LNCaP clone FGC (cell line): Measurements from ENCODE around the gene AMN.

ENCODE experiments used
- DNase-seq: peaks from one replicate; pipeline ENCODE4 v3.0.0-alpha.2; 2011; ENCODE audit warnings: low read depth
- H3K4me3 ChIP-seq: 2 replicates; pipeline ENCODE4 v1.5.1; 2011; ENCODE audit warnings: mild to moderate bottlenecking, low read depth, low read length, control low read depth
- CTCF ChIP-seq: IDR thresholded peaks from 2 replicates; pipeline ENCODE4 v1.5.1; 2012; ENCODE audit warnings: mild to moderate bottlenecking; ENCODE audit not compliant: control insufficient read depth, insufficient read depth; ENCODE audit errors: extremely low read depth

The AMN gene

DNA sequence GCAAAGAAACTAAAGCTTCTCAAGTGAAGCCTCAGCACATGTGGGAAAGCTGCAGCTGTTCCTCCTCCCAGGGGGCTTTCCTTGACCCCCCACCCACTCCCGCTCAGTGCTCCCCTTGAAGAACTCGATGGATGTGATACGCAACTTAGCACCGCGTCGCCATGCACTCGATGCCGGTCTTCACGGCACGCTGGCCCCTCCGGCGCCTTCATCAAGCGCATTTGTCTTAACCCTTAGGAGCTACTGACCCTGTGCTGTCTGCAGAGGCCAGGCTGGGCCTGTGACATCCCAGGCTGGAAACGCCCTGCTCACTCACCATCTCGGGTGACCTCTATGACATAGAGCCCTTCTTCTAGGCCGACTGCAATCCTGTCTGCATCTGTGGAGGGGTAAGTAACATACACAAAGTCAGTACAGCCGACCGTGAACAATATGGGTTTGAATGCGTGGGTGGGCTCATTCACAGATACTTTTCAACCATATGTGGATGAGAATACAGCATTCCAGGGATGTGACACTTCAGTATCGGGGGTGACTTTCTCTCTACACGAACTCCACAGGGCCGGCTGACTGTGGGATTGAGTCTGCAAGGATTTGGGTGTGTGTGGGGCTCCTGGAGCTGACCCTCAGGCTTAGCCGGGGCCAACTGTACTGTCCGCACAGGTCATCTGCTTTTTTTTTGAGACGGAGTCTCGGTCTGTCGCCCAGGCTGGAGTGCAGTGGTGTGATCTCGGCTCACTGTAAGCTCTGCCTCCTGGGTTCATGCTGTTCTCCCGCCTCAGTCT lies 23.1 kb downstream of the AMN start:
- no peak for TF ChIP-seq CTCF
- H3K4me3 ChIP-seq = no peak overlapping the region
- DNase-seq = no peak

DNA sequence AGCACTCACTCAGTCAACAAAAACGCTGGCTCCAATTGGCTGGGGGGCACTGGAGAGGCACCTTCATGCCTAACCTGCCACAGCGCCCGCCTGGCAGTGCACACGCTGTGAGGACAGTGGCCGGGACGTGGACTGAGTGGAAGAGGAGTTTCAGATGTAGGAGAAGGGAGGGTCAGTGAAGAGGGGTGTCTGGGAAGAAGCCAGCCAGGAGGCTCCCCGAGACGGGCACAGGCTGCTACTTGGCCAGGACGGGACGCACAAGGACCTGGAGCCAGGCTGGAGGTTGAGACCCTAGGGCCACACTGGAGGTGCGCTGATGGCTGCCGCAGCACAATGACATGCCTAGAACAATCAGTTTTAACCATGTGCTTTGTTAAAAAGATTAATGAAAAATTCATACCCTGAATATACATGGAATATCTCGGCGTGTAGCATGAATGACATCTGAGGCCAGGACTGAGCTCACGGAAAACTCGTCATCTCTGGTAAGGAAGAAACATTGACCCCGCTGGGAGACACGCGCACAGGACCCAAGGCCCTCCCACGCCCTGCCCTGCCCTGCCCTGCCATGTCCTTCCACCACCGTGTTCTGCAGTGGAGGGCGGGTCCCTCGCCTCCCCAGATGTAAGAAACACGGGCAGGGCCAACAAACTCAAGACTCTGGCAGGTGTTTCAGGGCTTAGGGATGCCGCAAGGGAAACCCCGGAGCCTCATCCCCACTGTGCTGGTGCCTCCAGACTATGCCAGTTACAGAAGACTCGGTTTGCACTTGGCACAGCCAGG lies 25.0 kb downstream of the AMN start:
- DNase-seq = no peak
- TF ChIP-seq CTCF = no peak

DNA sequence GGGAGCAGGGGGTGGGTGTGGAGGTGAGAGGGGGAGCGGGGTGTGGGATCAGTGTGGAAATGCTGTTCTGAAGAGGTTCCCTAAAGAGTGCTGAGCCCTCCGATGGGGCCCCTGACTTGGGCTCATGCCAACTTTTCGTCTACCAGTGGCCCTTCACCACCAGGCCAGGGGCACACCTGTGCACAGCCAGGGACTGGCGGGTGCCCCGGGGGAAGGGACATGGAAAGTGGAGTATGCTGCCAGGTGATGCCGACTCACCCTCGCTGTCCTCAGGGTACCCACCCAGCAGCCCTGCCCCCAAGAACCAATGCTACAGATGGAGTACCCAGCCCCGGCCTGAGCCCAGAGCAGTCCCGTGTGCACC lies 26.2 kb downstream of the AMN start:
- no peak for DNase-seq
- H3K4me3 ChIP-seq = no peak overlapping the region
- TF ChIP-seq CTCF = no peak

More for the DNA sequence above, 25.0 kb downstream of the AMN start:
- H3K4me3 ChIP-seq = no peak overlapping the region

- TF ChIP-seq CTCF = no peak
- no peak for DNase-seq
- H3K4me3 ChIP-seq = no peak overlapping the region
These were observed 26.8 kb downstream of the AMN start for GRCh38 chr14:102949062-102949800.

DNA sequence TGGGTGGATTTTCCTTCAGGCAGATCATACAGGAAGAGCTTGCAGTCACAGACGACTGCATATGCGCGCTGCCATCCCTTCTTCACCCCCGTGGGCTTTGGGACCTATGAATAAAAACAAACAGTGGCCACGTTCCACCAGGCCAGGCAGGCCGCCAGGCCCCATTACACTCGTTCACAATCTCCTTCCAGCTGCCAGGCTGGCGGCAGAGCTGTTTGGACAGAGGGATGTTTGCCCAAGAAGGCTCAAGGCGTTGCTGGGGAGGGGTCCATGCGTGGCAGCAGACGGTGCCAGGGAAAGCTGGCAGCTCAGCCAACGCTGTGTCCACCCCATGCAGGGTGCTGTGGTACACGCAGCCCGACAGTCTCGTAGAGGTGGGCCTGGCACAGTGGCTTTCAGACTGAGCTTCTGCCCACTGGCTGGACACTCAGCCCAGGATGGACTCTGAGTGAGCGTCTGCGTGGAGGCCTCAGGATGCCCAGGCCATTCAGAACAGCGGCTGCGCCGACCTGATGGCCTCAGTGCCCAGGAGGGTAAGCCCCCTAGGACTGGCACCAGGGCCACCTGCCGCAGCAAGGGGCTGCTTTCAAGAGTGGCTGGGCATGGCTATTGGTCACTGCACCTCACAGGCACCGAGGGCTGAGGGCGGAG lies 27.5 kb downstream of the AMN start:
- no peak overlapping the region for H3K4me3 ChIP-seq
- TF ChIP-seq CTCF = no peak
- DNase-seq = peak; percentile 93

GRCh38 chr14:102951034-102951433 lies 28.6 kb downstream of the AMN start:
- no peak overlapping the region for H3K4me3 ChIP-seq
- TF ChIP-seq CTCF = no peak
- DNase-seq = no peak
